Nephron (organoid): ENCODE measurements around the gene PDE6B.

Experiments
- H3K27ac Mint-ChIP-seq, 3 experiments: 2 replicates each; pipeline ENCODE4 v1.8.0; 2020; ENCODE audit warnings: mixed read lengths in 3 of 3, mild to moderate bottlenecking in 2 of 3, moderate library complexity in 1 of 3
- H3K27me3 Mint-ChIP-seq: 2 replicates; pipeline ENCODE4 v1.8.0; 2021; ENCODE audit warnings: low read depth, mild to moderate bottlenecking, moderate library complexity, mixed read lengths
- H3K36me3 Mint-ChIP-seq: 2 replicates; pipeline ENCODE4 v1.8.0; 2020; ENCODE audit warnings: low read depth, mixed read lengths
- H3K4me1 Mint-ChIP-seq: 2 replicates; pipeline ENCODE4 v1.8.0; 2020; ENCODE audit warnings: mixed read lengths
- H3K4me3 Mint-ChIP-seq, 3 experiments: 2 replicates each; pipeline ENCODE4 v1.8.0; 2020; ENCODE audit warnings: mild to moderate bottlenecking in 3 of 3, mixed read lengths in 3 of 3, moderate library complexity in 2 of 3
- H3K9me3 Mint-ChIP-seq: 2 replicates; pipeline ENCODE4 v1.8.0; 2020; ENCODE audit warnings: mixed read lengths
- TF ChIP-seq, protein P1 (sequence below), 3 experiments: fragments of 200-600 bp; sonication (generic); IDR thresholded peaks; one replicate each; pipeline ENCODE4 v1.5.0; 2021; ENCODE audit warnings: antibody characterized with exemption in 3 of 3; ENCODE audit not compliant: unreplicated experiment in 3 of 3

Gene PDE6B

DNA sequence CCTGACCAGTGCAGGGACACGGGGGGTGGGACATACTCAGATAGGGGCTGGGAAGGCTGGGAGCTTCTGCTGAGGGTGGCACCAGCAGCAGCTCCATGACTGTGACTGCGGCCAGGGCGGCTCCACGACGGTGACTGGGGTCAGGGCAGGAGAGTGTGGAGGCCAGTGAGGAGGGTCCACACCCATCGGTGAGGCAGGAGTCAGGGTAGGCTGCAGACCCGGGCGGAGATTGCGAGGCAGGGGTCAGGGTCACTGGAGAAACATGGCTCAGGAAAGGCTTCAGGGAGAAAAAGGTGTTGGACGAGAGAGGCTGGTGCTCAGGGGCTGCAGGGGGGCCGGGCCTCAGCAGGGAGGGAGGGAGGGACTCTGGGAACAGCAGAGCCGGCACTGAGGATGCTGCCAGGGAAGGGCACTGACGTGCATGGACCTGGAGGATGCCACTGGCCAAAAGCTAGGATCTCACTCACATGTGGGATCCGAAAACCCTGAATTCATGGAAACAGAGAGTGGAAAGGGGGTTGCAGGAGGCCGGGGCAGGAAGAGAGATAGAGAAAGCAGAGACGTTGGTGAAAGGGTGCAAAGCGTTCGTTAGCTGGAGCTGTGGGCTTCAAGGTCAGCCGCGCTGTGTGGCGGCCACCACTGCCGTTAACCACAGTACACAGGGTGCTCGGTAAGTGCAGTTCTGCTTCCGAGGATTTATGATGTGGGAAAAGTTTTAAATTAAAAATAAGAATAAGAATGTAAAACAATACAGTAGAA, 26.7 kb downstream of the PDE6B start:
- no peaks in the 10 kb centered on the region for H3K9me3 Mint-ChIP-seq
- TF ChIP-seq, protein P1, sequence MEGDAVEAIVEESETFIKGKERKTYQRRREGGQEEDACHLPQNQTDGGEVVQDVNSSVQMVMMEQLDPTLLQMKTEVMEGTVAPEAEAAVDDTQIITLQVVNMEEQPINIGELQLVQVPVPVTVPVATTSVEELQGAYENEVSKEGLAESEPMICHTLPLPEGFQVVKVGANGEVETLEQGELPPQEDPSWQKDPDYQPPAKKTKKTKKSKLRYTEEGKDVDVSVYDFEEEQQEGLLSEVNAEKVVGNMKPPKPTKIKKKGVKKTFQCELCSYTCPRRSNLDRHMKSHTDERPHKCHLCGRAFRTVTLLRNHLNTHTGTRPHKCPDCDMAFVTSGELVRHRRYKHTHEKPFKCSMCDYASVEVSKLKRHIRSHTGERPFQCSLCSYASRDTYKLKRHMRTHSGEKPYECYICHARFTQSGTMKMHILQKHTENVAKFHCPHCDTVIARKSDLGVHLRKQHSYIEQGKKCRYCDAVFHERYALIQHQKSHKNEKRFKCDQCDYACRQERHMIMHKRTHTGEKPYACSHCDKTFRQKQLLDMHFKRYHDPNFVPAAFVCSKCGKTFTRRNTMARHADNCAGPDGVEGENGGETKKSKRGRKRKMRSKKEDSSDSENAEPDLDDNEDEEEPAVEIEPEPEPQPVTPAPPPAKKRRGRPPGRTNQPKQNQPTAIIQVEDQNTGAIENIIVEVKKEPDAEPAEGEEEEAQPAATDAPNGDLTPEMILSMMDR (IDR thresholded peaks at IDR 0.05; ENCODE audit: unreplicated experiment in 3 of 3) = no peak
- peak overlapping the region in 1 of 3 experiments; percentile 51 for H3K27ac Mint-ChIP-seq
- H3K4me1 Mint-ChIP-seq = peaks cover 18% of the 10 kb centered on the region
- H3K36me3 Mint-ChIP-seq = no peaks in the 10 kb centered on the region
- no peak overlapping the region for H3K4me3 Mint-ChIP-seq
- peaks cover 7% of the 10 kb centered on the region for H3K27me3 Mint-ChIP-seq

DNA sequence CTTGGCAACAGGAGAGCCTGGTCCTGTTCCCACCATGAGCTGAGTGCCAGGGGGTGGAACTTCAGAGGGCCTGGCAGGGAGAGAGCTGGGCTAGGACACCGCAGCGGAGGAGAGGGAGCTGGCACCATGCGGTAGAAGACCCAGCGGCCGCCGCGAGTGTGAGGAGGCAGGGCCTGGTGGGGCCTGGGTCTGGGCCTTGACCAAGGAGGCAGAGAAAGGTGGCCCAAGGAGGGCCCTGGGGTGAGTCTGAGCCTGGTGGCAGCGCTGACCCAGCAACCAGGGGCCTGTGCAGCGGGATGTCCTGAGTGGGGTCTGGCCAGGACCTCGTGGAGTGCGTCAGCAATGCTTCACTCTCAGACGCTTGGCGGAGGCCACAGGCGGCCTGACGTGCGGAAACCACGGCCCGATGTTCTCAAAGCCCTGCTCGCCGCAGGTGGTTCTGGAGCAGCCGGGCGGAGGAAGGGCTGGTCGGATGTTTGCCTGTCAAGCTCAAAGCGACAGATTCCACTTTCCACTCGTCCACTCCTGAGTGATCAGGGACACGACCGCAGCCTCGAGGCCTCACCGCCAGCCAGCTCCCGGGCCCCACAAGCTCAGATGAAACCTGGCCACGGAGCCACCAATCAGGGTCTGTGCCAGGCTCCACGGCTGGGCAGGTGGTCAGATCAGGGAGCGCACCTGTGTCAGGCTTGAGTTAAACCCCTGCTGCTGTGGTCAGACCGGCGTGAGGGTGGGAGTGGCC, 27.9 kb downstream of the PDE6B start:
- H3K4me1 Mint-ChIP-seq = peaks cover 15% of the 10 kb centered on the region
- no peak overlapping the region for H3K27ac Mint-ChIP-seq
- H3K4me3 Mint-ChIP-seq = no peak overlapping the region
- H3K36me3 Mint-ChIP-seq = no peaks in the 10 kb centered on the region
- TF ChIP-seq, protein P1 (IDR thresholded peaks at IDR 0.05; ENCODE audit: unreplicated experiment in 3 of 3) = no peak
- peaks cover 7% of the 10 kb centered on the region for H3K27me3 Mint-ChIP-seq
- no peaks in the 10 kb centered on the region for H3K9me3 Mint-ChIP-seq

DNA sequence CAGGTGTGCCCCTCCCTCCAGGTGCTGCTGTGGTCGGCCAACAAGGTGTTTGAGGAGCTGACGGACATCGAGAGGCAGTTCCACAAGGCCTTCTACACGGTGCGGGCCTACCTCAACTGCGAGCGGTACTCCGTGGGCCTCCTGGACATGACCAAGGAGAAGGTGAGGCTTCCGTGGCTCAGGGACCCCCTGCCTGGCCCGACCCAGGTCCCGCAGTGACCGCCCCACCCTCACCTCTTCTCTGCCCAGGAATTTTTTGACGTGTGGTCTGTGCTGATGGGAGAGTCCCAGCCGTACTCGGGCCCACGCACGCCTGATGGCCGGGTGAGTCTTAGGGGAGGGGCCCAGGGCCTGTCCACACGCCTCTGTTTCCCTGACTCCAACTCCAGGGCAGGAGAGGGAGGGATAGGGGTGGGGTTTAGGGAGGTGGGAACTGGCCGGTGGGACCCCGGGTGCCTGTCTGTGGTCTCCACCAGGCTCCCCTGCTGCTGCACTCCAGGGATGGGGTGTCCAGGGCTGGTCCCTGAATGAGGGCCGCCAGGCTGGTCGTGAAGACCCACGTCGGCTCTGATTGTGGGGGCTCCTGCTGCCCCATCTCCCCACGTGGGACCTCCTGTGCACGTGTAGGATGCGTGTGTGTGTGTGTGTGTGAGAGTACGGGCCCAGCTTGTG, 28.6 kb downstream of the PDE6B start:
- peaks cover 7% of the 10 kb centered on the region for H3K27me3 Mint-ChIP-seq
- no peak overlapping the region for H3K4me3 Mint-ChIP-seq
- TF ChIP-seq, protein P1 (IDR thresholded peaks at IDR 0.05; ENCODE audit: unreplicated experiment in 3 of 3) = no peak
- peaks cover 8% of the 10 kb centered on the region for H3K4me1 Mint-ChIP-seq
- H3K27ac Mint-ChIP-seq = no peak overlapping the region
- no peaks in the 10 kb centered on the region for H3K36me3 Mint-ChIP-seq
- no peaks in the 10 kb centered on the region for H3K9me3 Mint-ChIP-seq

DNA sequence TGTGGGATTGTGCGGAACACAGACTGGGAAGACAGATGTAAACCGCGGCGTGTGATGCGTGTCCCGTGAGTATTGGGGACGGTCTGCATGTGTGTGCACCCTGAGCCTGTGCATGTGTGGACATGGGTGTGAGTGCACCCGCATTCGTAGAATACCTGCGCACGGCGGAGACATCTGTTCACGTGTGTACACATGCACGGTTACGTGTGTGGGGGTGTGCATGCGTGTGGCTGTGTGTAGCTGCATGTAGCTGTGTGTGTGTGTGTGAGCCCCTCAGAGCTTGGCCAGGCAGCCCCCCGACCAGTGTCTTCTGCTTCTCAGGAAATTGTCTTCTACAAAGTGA, 29.1 kb downstream of the PDE6B start:
- peaks cover 5% of the 10 kb centered on the region for H3K4me1 Mint-ChIP-seq
- no peaks in the 10 kb centered on the region for H3K36me3 Mint-ChIP-seq
- H3K27ac Mint-ChIP-seq = no peak overlapping the region
- TF ChIP-seq, protein P1 (IDR thresholded peaks at IDR 0.05; ENCODE audit: unreplicated experiment in 3 of 3) = no peak
- peaks cover 7% of the 10 kb centered on the region for H3K27me3 Mint-ChIP-seq
- no peaks in the 10 kb centered on the region for H3K9me3 Mint-ChIP-seq
- H3K4me3 Mint-ChIP-seq = no peak overlapping the region

DNA sequence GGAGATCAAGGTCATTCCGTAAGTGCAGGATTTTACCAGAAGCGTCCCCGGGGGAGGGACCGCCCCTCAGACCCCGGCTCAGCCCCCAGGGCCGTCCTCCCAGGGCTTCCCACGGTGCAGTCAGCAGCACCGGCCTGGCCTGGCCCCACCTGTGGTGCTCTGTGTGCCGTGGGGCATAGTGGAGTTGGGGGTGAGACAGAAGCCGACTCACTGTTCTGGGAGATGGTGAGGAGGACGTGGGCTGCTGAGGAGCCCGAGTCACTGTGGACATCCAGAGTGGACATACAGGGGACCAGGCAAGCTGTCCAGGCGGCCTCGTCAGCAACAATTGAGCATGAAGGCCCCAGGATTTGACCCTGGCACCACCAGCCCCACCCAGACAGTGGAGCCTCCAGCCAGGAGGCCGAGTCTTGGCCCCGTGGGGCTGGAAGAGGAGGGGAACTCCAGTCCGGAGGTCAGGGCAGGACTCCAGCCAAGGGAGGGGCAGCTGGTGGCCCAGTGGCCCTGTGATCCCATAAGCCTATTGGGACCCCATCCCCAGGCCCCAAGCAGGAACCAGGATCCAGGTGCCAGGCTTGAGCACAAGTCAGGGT, 29.6 kb downstream of the PDE6B start:
- H3K9me3 Mint-ChIP-seq = no peaks in the 10 kb centered on the region
- TF ChIP-seq, protein P1 (IDR thresholded peaks at IDR 0.05; ENCODE audit: unreplicated experiment in 3 of 3) = no peak
- no peak overlapping the region for H3K27ac Mint-ChIP-seq
- H3K36me3 Mint-ChIP-seq = peaks cover 3% of the 10 kb centered on the region
- peaks cover 5% of the 10 kb centered on the region for H3K4me1 Mint-ChIP-seq
- no peak overlapping the region for H3K4me3 Mint-ChIP-seq
- peaks cover 7% of the 10 kb centered on the region for H3K27me3 Mint-ChIP-seq
